AG04450 (cell line): ENCODE data around the gene MYH13. TPM values are rescaled to one million over a fixed set of nuclear protein-coding genes. Genes with fewer than 3 reads are reported as not detected.

Experiments used
- CTCF ChIA-PET: fragments of 300-600, 350-600 bp; formaldehyde crosslinking; extraction: SDS; loops from one replicate; lab custom pipeline; 2022; ENCODE audit warnings: antibody characterized with exemption, inconsistent platforms; lab: Charles Lee
- POLR2A ChIA-PET: fragments of 350-600 bp; formaldehyde crosslinking; extraction: SDS; loops from one replicate; lab custom pipeline; 2021; ENCODE audit warnings: antibody characterized with exemption, inconsistent platforms; lab: Yijun Ruan, JAX
- DNase-seq: peaks from one replicate; pipeline ENCODE4 v3.0.0-alpha.2; 2011; ENCODE audit warnings: low read depth, low spot score
- H3K27ac ChIP-seq: one replicate; pipeline ENCODE4 v1.5.1; 2012; ENCODE audit warnings: low read depth, low read length, control low read depth
- H3K27me3 ChIP-seq: one replicate; pipeline ENCODE4 v1.6.0; 2012; ENCODE audit warnings: low read length; ENCODE audit not compliant: control insufficient read depth, insufficient read depth
- H3K4me3 ChIP-seq: 2 replicates; pipeline ENCODE4 v1.5.1; 2011; ENCODE audit warnings: mild to moderate bottlenecking, low read depth, low read length, control low read depth
- H3K9me3 ChIP-seq: 2 replicates; pipeline ENCODE4 v1.5.1; 2012; ENCODE audit warnings: low read length; ENCODE audit not compliant: control insufficient read depth, insufficient read depth
- polyA plus RNA-seq: library from polyadenylated mRNA; depleted of rRNA; stranded (reverse); fragments of >200 nt; gene quantifications from 2 replicates; pipeline ENCODE4 v1.2.3, GENCODE V29; 2011
- TF ChIP-seq, protein P1 (sequence below): IDR thresholded peaks from 2 replicates; pipeline ENCODE4 v1.5.1; 2011; ENCODE audit warnings: low read depth, low read length, control low read depth, inconsistent platforms

MYH13 gene
- polyA plus RNA-seq, 1 experiment, result not detected

DNA sequence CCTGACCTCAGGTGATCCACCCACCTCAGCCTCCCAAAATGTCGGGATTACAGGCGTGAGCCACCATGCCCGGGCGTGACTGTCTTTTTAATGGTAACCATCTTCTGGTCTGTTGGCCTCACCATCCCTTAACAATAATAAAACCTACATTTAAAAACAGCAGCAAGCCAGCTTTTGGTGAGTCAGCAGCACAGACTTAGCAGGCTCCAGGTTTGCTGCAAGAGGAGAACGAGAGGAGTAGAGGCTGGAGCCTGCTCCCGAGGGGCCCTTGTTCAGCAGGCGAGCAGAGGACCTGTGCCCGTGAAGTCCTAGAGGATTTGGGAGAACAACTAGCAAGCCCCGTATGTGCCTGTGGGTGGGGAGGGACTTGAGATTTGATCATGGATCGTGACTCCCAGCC lies 35.7 kb downstream of the MYH13 start:
- ChIA-PET CTCF (no interaction called here), POLR2A (no interaction called here)
- TF ChIP-seq, protein P1, sequence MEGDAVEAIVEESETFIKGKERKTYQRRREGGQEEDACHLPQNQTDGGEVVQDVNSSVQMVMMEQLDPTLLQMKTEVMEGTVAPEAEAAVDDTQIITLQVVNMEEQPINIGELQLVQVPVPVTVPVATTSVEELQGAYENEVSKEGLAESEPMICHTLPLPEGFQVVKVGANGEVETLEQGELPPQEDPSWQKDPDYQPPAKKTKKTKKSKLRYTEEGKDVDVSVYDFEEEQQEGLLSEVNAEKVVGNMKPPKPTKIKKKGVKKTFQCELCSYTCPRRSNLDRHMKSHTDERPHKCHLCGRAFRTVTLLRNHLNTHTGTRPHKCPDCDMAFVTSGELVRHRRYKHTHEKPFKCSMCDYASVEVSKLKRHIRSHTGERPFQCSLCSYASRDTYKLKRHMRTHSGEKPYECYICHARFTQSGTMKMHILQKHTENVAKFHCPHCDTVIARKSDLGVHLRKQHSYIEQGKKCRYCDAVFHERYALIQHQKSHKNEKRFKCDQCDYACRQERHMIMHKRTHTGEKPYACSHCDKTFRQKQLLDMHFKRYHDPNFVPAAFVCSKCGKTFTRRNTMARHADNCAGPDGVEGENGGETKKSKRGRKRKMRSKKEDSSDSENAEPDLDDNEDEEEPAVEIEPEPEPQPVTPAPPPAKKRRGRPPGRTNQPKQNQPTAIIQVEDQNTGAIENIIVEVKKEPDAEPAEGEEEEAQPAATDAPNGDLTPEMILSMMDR, result no peak
- no peak for DNase-seq
- Histone ChIP-seq H3K27me3 (no peaks in the 10 kb centered on the region), H3K27ac (no peak overlapping the region), H3K9me3 (peaks cover 41% of the 10 kb centered on the region), H3K4me3 (no peak overlapping the region)

DNA sequence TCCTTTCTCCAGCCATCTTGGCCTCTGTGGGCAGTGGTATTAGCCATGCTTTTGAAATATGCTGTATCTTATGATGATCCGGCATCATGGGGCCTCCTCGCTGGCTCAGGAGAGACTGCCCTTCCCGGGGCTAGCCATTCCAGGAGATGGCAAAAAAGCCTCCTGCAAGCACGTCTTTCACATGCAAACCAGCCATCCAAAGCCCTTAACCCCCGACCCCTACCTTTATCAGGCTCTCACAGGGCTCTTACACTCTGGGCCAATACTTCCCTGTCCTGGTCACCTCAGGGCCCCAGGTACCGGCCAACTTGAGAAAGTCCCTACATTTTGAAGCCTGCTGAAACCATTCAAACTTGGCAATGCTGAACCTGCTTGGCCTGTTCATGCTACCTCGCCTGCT lies 36.4 kb downstream of the MYH13 start:
- TF ChIP-seq, protein P1, result no peak
- Histone ChIP-seq H3K27ac (no peak overlapping the region), H3K27me3 (no peaks in the 10 kb centered on the region), H3K9me3 (peaks cover 48% of the 10 kb centered on the region), H3K4me3 (no peak overlapping the region)
- no peak for DNase-seq
- ChIA-PET POLR2A (no interaction called here), CTCF (no interaction called here)

DNA sequence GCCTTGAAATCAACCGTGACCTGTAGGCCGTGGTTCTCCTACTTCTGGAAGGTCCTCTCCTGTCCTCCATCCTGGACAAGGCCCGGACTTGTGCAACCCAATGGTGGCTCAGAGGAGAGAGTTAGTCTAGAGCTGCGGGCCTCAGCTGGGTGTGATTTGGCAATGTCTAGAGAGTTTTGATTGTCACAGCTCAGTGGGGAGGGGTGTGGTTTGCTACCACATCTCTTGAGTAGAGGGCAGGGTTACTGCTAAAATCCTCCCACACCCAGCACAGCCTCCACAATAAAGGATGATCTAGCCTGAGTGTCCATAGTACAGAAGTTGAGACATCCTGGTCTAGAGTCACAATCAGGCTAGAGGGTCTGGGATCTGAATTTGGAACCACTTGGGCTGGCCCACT lies 40.3 kb downstream of the MYH13 start:
- ChIA-PET CTCF (no interaction called here), POLR2A (no interaction called here)
- Histone ChIP-seq H3K27ac (no peak overlapping the region), H3K27me3 (no peaks in the 10 kb centered on the region), H3K9me3 (peaks cover 47% of the 10 kb centered on the region), H3K4me3 (no peak overlapping the region)
- TF ChIP-seq, protein P1, result no peak
- DNase-seq, result no peak

DNA sequence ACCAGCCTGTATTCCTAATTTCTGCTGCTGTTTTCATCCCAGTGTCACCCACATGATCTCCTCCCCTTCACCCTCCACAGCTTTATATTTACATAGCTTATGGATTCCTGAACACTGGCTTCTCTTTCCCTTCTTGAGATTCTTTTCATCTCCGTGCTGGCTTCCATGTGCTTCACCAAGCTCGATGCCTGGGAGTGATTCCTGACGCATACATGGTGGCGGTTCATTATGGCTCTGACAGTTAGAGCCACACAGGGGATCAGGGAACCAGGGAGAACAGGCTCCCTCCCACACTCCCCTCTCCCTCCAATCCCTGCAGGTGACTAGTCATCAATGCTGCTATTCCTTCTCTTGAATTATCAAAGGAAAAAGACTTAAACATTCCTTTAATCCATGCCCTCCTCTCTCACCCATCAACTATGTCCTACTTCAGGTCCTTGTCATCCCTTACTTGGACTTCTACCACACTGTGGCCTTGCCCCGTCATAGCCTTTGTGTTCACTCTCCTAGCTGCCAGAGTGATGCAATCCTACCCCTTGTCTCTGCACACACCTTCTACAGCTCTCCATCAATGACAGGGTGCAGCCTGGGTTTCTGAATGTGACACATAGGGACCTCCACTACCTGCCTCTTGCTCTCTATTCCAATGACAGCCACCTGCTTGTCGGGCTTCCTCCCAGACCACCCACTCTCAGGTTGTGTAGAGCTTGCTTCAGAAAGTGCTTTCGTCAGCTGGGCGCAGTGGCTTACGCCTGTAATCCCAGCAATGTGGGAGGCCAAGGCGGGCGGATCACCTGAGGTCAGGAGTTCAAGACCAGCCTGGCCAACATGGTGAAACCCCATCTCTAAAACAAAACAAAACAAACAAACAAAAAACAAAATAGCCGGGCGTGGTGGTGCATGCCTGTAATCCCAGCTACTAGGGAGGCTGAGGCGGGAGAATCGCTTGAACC lies 43.6 kb downstream of the MYH13 start:
- no peak for DNase-seq
- H3K4me3 ChIP-seq, result no peak overlapping the region
- TF ChIP-seq, protein P1, result no peak
- no peak overlapping the region for H3K27ac ChIP-seq
- ChIA-PET CTCF (interaction anchor here (0.7 to 4.7 kb wide), 3 partner anchors 16 to 288 kb away, joined by 3 to 30 read pairs (median 8); no protein-coding TSS in a partner anchor), POLR2A (no interaction called here)
- H3K27me3 ChIP-seq, result no peaks in the 10 kb centered on the region
- H3K9me3 ChIP-seq, result peaks cover 32% of the 10 kb centered on the region

DNA sequence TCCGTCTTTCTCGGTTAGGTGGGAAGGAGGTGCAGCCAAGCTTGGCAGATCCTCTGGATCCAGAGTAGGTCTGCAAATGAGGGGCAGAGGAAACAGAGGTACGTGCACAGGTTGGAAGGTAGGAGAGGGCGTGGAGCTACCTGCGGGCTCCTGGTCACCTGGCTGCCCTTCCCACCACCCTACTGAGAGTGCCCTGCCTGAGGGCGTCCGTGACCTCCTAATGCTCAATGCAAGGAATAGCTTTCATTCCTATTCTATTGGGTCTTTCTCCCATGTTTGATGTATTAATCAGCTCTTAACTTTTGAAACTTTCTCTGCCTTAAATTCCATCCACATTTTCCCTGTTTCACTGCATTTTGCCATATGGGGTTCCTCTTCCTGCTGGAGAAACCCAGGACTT lies 44.6 kb downstream of the MYH13 start:
- DNase-seq, result no peak
- Histone ChIP-seq H3K9me3 (peaks cover 23% of the 10 kb centered on the region), H3K27ac (no peak overlapping the region), H3K27me3 (no peaks in the 10 kb centered on the region), H3K4me3 (no peak overlapping the region)
- ChIA-PET POLR2A (no interaction called here), CTCF (interaction anchor here (1.7 to 4.7 kb wide), 2 partner anchors 286 to 289 kb away, joined by 8 to 30 read pairs; no protein-coding TSS in a partner anchor)
- TF ChIP-seq, protein P1, result no peak
